Measurements from ENCODE around the gene FIBCD1.

Gene FIBCD1

GRCh38 chr9:130920762-130921299, 18.2 kb downstream of the FIBCD1 start:
- TF ChIP-seq GATA2 (IDR thresholded peaks at IDR 0.05; ENCODE audit: low read depth, low read length) (no peak), GATA3 (IDR thresholded peaks at IDR 0.05; ENCODE audit: low read depth, low read length) (no peak)

GRCh38 chr9:130920233-130920632, 18.8 kb downstream of the FIBCD1 start:
- TF ChIP-seq GATA3 (IDR thresholded peaks at IDR 0.05; ENCODE audit: low read depth, low read length) = no peak
- no peak for TF ChIP-seq GATA2 (IDR thresholded peaks at IDR 0.05; ENCODE audit: low read depth, low read length)

GRCh38 chr9:130919559-130920145, 19.4 kb downstream of the FIBCD1 start:
- TF ChIP-seq GATA3 (IDR thresholded peaks at IDR 0.05; ENCODE audit: low read depth, low read length) = no peak
- TF ChIP-seq GATA2 (IDR thresholded peaks at IDR 0.05; ENCODE audit: low read depth, low read length) = no peak

GRCh38 chr9:130918826-130919558, 20.1 kb downstream of the FIBCD1 start:
- TF ChIP-seq GATA2 (IDR thresholded peaks at IDR 0.05; ENCODE audit: low read depth, low read length) (no peak), GATA3 (IDR thresholded peaks at IDR 0.05; ENCODE audit: low read depth, low read length) (no peak)

GRCh38 chr9:130918101-130918825, 20.8 kb downstream of the FIBCD1 start:
- TF ChIP-seq GATA3 (IDR thresholded peaks at IDR 0.05; ENCODE audit: low read depth, low read length) = no peak
- no peak for TF ChIP-seq GATA2 (IDR thresholded peaks at IDR 0.05; ENCODE audit: low read depth, low read length)

- no peak for TF ChIP-seq GATA3 (IDR thresholded peaks at IDR 0.05; ENCODE audit: low read depth, low read length)
- TF ChIP-seq GATA2 (IDR thresholded peaks at IDR 0.05; ENCODE audit: low read depth, low read length) = no peak
These were observed 21.7 kb downstream of the FIBCD1 start for GRCh38 chr9:130917168-130917960.

GRCh38 chr9:130915096-130915447, 24.0 kb downstream of the FIBCD1 start:
- TF ChIP-seq GATA3 (IDR thresholded peaks at IDR 0.05; ENCODE audit: low read depth, low read length) (no peak), GATA2 (IDR thresholded peaks at IDR 0.05; ENCODE audit: low read depth, low read length) (no peak)

- TF ChIP-seq GATA2 (IDR thresholded peaks at IDR 0.05; ENCODE audit: low read depth, low read length) (no peak), GATA3 (IDR thresholded peaks at IDR 0.05; ENCODE audit: low read depth, low read length) (no peak)
These were observed 24.5 kb downstream of the FIBCD1 start for GRCh38 chr9:130914417-130915095.

GRCh38 chr9:130913599-130914416, 25.2 kb downstream of the FIBCD1 start:
- no peak for TF ChIP-seq GATA2 (IDR thresholded peaks at IDR 0.05; ENCODE audit: low read depth, low read length)
- no peak for TF ChIP-seq GATA3 (IDR thresholded peaks at IDR 0.05; ENCODE audit: low read depth, low read length)

GRCh38 chr9:130912932-130913598, 26.0 kb downstream of the FIBCD1 start:
- no peak for TF ChIP-seq GATA2 (IDR thresholded peaks at IDR 0.05; ENCODE audit: low read depth, low read length)
- no peak for TF ChIP-seq GATA3 (IDR thresholded peaks at IDR 0.05; ENCODE audit: low read depth, low read length)

- TF ChIP-seq GATA3 (IDR thresholded peaks at IDR 0.05; ENCODE audit: low read depth, low read length) (no peak), GATA2 (IDR thresholded peaks at IDR 0.05; ENCODE audit: low read depth, low read length) (no peak)
These were observed 27.6 kb downstream of the FIBCD1 start for GRCh38 chr9:130911254-130912049.
